GM18498 (cell line): ENCODE results near the gene TWF2.

Experiments
- ATAC-seq: cut with Tn5 transposase; IDR thresholded peaks from one replicate; pipeline ENCODE4 v1.9.1; 2021; ENCODE audit warnings: mild to moderate bottlenecking, moderate library complexity; ENCODE audit not compliant: unreplicated experiment

Gene TWF2

DNA sequence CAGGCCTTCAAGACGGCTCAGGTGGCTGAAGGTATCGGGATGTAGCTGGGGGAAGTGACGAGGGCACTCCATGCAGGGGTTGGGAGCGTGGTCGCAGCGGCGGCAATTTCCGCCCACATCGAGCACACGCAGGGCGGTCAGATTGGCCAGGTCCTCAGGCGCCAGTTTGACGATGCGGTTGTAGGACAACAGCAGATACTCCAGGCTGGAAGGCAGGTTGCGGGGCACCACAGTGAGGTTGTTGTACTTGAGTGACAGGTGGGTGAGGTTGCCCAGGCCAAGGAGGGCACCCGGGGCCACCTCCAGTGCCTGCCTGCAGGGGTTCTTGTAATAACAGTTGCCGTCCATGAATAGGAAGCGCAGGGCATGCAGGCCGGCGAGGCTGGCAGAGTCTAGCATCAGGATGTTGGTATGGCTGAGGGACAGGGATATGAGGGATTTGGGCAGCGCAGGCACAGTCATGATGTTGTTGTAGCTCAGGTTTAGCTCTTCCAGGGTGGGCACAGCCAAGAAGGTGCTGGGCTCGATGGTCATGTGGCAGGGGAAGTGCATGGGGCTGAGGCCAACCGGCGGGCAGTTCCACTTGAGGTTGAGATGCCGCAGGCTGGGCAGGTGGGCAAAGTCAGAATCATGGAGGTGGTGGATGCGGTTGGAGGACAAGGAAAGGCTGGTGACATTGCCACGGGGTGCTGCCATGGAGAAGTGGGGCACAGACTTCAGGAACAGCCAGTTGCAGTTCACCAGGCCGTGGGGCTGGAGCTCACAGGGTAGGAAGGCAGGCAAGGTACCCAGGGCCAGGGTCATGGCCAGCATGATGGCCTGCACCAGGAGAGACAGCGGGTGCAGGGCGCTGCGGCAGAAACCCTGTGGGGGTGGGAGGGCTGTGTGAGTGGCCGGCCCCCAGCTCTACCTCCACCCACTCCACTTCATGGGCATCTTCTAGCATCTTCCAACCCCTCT is 15.2 kb downstream of the TWF2 start:
- no peak for ATAC-seq

DNA sequence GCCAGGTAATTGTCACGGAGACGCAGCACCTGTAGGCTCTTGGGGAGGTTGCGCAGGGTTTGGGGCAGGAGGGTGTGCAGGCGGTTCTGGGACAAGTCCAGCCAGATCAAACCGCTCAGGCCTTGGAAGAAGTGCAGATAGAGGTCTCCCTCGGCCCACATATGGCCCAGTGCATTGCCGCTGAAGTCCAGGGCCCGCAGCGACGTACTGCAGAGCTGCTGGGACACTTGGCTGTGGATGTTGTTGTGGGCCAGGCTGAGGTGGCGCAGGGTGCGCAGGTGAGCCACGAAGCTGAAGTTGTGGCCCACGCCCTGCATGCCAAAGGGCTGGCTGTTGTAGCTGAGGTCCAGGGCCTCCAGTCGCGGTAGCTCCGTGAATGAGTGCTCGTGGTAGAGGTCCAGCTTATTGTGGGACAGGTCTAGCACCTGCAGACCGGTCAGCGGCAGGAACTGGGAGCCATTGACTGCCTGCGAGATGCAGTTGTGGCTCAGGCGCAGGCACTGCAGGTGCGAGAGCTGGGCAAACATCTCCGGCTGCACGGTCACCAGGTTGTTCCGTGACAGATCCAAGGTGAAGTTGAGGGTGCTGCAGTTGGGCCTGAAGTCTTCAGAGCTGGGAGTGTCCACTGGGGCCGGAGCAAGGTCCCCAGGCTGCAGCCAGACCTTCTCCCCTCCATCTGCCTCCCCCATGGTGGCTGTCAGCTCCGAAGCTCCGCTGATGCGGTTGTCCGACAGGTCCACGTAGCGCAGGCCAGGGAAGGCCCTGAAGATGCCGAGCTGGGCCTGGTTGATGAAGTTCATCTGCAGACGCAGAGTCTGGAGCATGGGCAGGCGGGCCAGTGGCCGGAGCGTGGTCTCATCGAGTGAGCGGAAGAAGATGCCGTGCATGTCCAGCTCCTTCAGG is 16.4 kb downstream of the TWF2 start:
- no peak for ATAC-seq

DNA sequence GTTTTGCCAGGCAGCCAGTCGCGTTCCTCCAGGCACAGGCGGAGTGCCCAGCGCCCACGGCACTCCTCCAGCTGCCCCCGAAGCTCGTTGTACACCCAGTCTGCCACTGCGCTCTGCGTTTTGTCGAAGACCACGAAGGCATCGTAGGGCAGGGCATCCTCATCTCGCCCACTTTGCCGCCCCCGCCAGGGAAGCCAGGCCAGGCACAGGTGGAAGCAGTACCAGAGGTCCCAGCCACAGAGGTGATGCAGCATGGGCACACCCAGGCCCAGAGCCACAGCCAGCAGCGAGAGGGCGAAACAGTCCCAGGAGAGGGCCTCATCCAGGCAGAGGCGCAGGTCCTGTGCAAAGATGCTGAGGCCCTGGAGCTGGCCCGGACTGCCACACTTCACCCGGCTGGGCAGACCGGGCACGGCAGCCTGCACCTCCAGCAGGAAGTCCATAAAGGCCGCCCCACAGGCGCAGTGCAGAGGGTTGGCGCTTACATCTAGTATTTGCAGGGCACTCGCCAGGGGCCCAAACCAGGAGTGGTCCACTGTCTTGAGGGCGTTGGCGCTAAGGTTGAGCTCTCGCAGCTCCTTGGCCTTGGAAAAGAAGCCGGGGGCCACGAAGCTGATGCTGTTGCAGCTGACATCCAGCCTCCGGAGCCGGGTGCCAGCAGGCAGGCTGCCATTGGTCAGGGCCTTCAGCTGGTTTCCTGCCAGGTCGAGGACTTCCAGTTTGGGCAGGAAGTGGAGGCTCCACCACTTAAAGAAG is 17.2 kb downstream of the TWF2 start:
- ATAC-seq: no peak

DNA sequence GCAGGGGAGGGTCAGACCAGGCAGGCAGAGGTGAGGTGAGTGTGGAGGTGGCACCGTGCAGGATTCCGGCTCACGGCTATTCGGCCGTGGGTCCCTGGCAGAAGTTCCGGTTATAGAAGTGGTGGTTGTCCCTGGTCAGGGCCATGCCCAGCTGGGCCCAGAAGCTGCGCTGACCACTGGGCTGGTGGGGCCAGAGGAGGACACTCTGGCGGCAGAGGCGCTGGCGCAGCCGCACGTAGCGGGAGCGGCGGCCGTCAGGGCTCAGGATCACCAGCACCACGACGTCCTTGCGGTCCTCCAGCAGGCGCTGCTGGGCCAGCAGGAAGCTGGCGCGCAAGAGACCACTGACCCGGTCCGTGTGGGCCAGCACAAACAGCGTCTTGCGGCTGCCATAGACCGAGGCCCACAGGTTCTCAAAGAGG is 17.8 kb downstream of the TWF2 start:
- no peak for ATAC-seq

DNA sequence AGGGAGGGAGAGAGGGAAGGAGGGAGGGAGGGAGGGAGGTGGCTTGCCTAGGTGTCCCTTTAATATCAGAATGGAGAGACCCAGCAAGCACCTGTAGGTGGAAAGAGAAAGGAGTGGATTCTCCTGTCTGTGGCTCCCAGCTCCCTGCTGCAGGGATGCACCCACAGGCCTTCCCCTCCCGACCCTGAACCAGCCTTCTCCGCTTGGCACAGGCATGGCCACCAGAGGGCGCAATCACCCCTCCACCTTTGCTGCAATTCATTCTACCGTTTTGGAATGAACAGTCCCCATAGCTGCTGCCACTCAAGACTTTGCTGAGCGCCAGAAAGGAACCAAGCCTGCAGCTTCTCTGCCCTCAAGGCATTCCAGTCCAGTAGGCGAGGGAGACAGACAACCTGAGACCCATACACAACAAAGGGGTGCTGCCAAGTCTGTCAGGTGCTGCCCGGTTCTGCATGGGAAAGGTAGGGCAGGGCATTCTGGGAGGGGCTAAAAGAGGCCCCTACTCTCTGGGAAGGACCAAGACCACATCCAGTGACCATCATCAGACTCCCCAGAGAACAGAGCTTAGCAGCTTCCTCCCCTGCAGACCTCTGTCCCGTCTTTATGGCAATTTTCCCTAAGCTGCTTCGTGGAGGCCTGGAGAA is 18.5 kb downstream of the TWF2 start:
- ATAC-seq: no peak

DNA sequence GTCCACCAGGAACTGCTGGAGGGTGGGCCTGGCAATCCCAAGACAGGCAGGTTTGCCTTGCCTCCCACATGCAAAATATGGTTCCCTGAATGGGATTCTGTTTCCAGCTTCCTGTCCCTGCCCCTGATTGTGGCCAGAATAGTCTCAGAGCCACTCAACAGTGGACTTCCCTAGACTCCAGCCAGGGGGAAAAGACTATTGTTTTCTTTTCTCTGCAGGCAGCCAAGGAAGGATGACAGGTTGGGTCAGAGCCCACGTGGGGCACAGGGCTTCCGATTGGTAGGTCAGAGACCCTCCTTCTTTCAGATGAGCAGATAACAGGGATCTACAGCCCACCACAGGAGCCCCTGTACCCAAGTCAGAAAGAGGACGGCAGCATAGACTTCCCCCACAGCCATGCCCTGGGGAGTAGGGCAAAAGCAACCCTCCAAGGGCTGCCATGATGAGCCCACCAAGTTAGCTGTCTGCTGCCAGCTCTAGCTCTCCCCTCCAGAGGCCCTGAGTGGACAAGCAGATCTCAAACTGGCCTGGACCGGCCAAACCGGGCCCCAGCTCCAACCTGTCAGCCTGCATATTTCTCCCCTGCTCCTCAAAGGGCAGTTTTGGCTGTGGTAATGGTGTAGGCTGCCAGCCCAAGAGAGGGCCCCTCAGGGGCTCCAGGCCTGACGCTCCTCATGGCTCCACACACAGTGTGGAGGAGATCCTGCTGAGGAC is 19.9 kb downstream of the TWF2 start:
- no peak for ATAC-seq

DNA sequence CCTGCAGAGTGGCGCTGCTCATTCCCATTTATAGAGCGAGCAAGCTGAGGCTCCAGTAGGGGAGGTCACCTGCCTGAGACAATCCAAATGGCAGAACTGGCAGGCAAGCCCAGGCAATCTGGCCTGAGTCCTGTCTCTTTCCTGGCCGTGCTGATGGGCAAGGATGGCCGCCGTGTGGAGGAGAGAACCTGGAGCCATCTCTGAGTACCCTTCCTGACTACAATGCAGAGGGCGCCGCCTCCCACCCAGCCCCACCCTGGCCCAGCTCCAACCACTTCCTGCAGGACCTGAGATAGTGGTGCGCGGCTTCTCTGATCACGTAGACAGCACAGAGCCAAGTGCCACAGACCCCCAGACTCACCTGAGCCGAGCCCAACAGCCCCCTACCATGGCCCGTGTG is 20.5 kb downstream of the TWF2 start:
- ATAC-seq: no peak

DNA sequence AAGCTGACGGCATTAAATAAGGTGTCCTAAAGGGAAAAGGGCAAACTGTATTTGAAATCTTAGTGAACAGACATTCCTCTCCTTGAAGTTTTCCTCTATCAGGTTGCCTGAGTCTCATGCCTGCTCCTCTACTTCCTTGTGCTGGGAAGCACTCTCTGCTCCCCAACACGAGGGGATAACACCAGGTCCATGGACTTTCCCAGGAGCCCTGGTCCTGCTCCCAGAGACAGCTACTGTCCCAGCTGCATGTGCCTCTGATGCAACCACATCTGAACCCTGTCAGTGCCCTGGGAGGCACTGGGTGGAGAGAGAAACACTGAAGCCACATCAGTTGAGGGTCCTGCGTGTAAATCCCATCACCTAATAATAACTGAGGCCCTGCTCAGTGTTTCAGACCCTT is 20.9 kb downstream of the TWF2 start:
- ATAC-seq: no peak

DNA sequence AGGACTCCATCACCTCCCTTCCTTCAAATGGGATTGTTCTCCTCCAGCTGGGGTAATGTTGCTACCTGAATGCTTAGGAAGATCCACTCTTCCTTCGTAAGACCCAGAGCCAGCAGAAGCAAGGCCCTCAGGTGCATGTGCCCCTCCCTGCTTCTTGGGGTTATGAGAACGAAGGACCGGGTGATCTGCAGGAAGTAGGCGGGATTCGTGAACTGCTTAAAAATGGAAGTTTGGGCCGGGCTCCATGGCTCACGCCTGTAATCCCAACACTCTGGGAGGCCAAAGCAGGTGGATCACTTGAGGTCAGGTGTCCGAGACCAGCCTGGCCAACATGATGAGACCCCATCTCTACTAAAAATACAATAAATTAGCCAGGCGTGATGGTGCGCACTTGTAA is 21.6 kb downstream of the TWF2 start:
- no peak for ATAC-seq

DNA sequence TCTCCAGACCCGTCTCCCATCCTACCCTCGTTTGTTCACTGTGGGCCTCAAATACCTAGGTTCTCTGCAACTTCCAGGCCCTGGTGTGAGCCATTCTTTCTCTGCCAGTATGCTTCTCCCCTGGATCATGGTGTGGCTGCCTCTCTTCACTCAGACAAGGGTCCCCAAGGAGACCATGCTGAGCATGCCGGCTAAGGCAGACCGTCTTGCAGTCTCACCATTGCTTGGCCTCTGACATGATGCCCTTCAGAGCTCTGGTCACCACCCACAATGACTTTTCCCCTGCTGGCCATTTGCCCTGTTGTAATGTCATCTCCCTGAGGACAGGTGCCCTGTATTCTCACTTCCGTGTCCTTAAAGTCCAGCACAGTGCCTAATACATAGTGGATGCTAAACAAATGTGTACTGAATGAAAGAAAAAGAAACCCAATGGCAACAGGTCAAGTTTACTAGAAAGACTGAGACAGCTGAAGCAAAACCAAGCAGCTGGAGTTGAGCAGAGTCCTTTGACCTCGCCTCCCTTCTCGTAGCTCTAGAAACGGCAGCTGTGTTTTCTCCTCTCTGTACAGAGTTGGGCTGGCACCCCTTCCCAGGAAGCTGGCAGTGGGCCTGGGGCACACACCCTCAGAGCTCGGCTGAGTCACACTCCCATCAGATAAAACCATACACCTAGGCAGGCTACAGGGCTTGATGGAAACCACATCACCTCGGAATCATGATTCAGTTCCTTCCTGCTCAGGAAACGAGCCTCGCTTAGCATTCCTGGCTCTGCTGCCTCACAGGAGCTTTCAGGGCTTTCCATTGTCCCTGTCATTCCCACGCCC is 22.2 kb downstream of the TWF2 start:
- no peak for ATAC-seq

DNA sequence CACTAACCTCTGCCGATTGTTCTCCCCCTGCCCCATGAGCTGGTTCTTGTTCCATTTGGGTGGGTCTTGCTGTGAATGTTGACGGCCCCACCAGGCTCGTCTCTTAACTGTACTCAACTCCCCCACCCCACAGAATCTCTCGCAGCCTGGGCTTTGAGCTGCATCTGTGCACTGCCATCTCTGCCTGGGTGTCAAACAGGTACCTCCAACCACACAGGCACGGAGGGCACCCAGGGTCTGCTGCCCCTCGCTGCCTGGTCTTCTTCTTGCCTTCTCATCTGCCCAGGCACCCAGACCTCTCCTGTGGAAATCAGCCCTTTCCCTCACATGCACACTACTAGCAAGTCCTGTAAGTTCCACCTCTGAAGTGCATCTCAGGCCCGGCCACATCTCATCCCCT is 23.6 kb downstream of the TWF2 start:
- ATAC-seq: no peak

DNA sequence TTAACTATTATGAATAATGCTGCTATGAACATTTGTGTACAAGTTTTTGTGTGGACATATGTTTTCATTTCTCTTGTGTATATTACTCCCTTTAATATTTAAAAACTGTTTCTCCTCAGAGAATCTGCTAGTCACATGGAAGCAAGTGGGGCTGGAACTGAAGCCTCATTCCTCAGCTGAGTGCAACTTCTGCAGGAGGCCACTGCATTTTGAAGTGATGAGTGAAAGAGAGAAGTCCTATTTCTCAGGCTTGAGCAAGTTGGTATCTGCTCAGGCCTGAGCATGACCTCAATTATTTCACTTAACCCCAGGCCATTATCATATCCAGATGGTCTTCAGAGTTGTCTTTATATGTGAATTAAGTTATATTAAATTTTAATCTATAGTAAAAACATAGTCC is 25.1 kb downstream of the TWF2 start:
- no peak for ATAC-seq

DNA sequence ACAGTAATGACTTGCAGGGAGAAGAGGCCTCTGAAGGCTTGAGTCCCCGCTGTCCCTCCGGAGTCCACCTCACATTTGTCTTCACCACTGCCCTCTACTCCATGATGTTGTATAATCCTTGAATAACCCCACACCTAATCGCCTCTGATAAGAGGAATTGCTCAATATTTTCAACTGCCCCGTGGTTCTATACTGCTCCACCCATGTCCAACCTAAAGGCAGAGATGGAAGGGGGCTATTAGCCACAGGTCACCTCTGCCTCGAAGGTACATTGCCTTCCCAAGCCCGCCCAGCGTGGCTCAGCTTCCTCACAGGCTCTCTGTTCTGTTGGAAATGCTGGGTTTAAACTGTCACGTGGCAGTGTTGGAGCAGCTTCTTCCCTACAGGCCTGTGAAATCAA is 26.0 kb downstream of the TWF2 start:
- no peak for ATAC-seq

DNA sequence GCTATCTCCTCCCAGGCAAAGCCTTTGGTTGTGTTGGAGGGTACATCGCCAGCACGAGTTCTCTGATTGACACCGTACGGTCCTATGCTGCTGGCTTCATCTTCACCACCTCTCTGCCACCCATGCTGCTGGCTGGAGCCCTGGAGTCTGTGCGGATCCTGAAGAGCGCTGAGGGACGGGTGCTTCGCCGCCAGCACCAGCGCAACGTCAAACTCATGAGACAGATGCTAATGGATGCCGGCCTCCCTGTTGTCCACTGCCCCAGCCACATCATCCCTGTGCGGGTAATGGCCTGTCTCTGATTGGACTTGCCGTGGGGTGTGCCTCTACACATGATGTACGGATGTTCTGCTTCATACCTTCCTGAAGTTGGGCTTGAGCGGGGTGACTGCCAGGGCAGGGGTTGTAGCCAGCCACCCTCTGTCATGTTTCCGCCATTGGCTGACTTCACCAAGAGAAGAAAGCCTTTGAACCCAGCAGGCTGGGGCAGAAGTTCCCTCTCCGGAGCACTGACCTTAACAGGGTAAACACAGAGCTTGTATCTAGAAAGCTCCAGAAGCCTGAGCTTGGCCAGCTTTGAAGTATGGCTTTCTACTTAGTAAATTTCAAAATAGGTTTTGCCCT is 27.6 kb downstream of the TWF2 start:
- ATAC-seq: no peak

DNA sequence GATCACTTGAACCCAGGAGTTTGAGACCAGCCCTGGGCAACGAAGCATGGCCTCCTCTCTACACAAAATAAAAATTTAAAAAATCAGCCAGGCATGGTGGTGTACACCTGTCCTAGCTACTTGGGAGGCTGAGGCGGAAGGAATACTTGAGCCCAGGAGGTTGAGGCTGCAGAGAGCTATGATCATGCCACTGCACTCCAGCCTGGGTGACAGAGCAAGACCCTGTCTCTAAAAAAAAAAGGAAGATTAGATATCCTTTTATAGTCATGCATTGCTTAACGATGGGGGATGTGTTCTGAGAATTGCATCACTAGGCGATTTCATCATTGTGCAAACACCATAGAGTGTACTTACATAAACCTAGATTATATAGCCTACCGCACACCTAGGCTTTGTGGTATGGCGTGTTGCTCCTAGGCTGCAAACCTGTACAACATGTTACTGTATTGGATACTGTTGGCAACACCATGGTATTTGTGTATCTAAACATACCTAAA is 28.4 kb downstream of the TWF2 start:
- ATAC-seq: no peak

DNA sequence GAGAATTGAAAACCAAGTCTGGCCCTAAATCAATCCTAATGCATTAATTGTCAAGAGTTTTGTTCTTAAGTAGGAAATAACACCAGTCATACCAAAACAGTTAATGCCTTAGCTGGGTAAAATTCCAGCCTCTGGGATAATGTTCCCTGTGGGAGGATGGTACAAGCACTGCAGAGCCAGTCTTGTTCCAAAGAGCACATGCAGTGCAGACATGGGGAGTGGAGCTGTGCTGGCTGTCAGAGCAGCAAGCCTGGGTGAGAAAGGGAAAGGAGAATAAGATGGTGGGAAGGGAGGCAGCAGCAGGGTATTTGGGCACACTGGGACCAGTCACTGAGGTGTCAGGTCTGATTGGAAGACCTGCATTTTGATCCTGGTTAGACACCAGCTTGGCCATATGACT is 28.9 kb downstream of the TWF2 start:
- ATAC-seq: no peak

DNA sequence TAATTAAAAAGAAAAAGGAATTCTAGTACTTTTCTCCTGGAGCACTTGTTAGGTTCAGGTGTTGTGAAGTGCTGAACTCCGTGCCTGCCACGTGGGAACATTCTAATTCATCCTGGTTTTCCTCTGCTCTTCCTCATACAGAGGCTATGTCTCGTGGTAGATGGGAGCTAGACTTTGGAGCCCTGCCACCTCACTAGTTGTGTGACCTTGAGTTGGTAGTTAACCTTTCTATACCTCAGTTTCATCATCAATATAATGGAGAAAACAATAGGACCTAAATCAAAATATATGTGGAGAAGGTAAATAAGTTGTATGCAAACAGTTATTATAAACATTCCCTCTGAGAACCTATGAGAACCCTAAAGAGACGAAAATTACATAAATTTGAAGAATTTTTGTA is 30.4 kb downstream of the TWF2 start:
- no peak for ATAC-seq

DNA sequence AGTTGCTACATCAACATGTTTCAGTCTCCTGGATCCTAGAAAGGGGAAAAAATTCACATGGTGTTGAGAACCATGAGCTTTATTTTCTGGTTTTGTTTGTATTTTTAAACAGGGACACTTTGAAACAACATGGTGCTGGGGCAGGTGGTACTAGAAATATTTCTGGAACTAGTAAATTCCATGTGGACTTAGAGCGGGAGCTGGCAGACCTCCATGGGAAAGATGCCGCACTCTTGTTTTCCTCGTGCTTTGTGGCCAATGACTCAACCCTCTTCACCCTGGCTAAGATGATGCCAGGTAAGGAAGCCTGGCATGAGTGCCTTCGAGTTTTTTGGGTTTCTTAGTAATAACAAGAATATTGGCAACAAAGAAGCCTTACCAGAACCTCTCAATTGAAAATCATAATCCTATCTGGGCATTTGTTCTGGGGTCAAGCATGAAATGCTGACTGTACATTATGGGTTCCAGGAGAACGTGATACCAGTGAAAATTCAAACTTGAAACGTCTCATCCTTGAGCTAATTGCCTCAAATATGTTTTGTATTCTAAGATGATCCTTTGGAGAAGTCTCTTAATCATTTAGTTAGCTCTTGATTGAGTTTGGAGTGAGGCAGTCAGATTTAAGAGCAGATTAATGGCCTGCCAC is 33.1 kb downstream of the TWF2 start:
- ATAC-seq: no peak
